ENCODE results near the gene PCCA.

DNA sequence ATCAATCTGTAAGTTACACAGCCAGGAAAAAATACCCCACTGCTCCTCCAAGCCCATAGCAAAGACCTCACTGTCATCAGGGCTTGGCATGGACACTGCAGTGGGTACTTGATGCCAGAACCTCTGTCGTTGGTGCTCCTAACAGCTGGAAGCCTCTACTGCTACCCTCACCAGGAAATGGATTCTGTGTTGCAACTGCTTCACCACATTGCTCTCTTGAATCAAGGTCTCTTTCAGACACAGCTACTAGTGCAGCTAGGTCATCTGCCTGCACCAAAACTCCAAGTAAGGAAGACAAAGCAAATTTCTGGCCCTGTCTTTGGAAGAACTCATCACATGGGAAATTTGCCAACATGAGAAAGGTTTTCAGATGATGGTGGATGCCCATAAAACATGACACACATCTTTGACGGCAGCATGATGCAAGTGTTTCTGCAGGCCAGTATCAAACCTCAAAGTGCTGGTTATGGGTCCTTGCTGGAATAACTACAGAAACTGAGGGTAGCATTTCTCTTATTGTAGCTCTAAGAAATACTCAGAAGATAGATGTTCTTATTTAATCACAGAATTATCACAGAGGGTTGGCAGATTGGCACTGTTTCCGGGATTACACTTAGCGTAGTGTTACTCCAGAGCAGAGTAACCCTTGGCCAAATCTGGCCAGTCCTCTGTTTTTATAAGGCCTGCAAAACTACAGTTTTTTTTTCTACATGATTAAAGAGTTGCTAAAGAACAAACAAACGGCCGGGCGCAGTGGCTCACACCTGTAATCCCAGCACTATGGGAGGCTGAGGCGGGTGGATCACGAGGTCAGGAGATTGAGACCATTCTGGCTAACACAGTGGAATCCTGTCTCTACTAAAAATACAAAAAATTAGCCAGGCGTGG is 12.9 kb upstream of the PCCA start:
- TF ChIP-seq POLR2AphosphoS5 (IDR thresholded peaks at IDR 0.05; ENCODE audit: low read depth) (no peak), CTCF (conservative IDR thresholded peaks at IDR 0.05; ENCODE audit: low read depth in 2 of 2) (no peak), EZH2 (IDR thresholded peaks at IDR 0.05; ENCODE audit: low read depth, unreplicated experiment) (no peak), CREB1 (CRISPR knock-in tag; IDR thresholded peaks at IDR 0.05; ENCODE audit: low read depth) (no peak), JUNB (IDR thresholded peaks at IDR 0.05; ENCODE audit: unreplicated experiment) (no peak), EZH2phosphoT487 (IDR thresholded peaks at IDR 0.05; ENCODE audit: unreplicated experiment) (no peak), ZNF114 (CRISPR knock-in tag; IDR thresholded peaks at IDR 0.05) (no peak), ZNF331 (CRISPR knock-in tag; IDR thresholded peaks at IDR 0.05; ENCODE audit: low read depth) (no peak), ETS1 (IDR thresholded peaks at IDR 0.05) (no peak)
- TF ChIP-seq, protein P1, sequence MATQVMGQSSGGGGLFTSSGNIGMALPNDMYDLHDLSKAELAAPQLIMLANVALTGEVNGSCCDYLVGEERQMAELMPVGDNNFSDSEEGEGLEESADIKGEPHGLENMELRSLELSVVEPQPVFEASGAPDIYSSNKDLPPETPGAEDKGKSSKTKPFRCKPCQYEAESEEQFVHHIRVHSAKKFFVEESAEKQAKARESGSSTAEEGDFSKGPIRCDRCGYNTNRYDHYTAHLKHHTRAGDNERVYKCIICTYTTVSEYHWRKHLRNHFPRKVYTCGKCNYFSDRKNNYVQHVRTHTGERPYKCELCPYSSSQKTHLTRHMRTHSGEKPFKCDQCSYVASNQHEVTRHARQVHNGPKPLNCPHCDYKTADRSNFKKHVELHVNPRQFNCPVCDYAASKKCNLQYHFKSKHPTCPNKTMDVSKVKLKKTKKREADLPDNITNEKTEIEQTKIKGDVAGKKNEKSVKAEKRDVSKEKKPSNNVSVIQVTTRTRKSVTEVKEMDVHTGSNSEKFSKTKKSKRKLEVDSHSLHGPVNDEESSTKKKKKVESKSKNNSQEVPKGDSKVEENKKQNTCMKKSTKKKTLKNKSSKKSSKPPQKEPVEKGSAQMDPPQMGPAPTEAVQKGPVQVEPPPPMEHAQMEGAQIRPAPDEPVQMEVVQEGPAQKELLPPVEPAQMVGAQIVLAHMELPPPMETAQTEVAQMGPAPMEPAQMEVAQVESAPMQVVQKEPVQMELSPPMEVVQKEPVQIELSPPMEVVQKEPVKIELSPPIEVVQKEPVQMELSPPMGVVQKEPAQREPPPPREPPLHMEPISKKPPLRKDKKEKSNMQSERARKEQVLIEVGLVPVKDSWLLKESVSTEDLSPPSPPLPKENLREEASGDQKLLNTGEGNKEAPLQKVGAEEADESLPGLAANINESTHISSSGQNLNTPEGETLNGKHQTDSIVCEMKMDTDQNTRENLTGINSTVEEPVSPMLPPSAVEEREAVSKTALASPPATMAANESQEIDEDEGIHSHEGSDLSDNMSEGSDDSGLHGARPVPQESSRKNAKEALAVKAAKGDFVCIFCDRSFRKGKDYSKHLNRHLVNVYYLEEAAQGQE (IDR thresholded peaks at IDR 0.05; ENCODE audit: unreplicated experiment): no peak

Data from GM23338 (cell line).